Upper lobe of left lung (tissue), 4 donors: ENCODE results near the gene RAP1GDS1.

ENCODE experiments used
- EP300 ChIP-seq, 4 donors: sonication (generic); formaldehyde crosslinking; IDR thresholded peaks; one replicate each; pipeline ENCODE4 v1.5.1; 2017; ENCODE audit warnings: antibody characterized with exemption in 4 of 4, control low read depth in 2 of 4
- POLR2A ChIP-seq, 4 donors: fragments of 450-650 bp; IDR thresholded peaks; one replicate each; pipeline ENCODE4 v1.5.1; 2016 to 2017; ENCODE audit warnings: antibody characterized with exemption in 4 of 4, mild to moderate bottlenecking in 2 of 4
- POLR2AphosphoS5 ChIP-seq, 2 donors: sonication (generic); formaldehyde crosslinking; IDR thresholded peaks; one replicate each; pipeline ENCODE4 v1.5.1; 2017; ENCODE audit warnings: antibody characterized with exemption in 2 of 2
- TF ChIP-seq, protein P1 (sequence below), 6 experiments: fragments of 450-650 bp in 4 of 6; fragments of 200-600 bp in 2 of 6; sonication (generic) in 2 of 6; IDR thresholded peaks; one replicate each; pipeline ENCODE4 v1.5.1; 2016 to 2019; ENCODE audit warnings: antibody characterized with exemption in 6 of 6

DNA sequence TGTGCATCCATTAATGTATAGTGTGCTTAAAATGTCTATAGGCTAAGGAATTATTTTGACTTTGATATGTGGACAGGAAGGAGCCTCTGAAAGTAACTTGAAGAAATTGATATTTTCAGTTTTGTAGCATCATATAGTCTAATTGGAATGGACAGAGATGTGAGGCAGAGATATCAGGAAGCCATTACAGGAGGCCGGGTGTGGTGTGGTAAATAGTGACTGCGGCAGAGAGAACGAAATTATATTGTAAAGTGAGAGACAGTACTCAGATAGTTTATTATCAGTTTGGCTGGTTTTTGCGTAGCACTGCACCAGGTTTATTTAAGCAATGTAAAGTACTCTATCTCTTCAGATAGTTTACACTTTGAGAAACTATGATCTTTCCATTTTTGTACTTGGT lies 98.5 kb downstream of the RAP1GDS1 start:
- no peak for TF ChIP-seq POLR2AphosphoS5 (IDR thresholded peaks at IDR 0.05)
- no peak for TF ChIP-seq POLR2A (IDR thresholded peaks at IDR 0.05)
- TF ChIP-seq, protein P1, sequence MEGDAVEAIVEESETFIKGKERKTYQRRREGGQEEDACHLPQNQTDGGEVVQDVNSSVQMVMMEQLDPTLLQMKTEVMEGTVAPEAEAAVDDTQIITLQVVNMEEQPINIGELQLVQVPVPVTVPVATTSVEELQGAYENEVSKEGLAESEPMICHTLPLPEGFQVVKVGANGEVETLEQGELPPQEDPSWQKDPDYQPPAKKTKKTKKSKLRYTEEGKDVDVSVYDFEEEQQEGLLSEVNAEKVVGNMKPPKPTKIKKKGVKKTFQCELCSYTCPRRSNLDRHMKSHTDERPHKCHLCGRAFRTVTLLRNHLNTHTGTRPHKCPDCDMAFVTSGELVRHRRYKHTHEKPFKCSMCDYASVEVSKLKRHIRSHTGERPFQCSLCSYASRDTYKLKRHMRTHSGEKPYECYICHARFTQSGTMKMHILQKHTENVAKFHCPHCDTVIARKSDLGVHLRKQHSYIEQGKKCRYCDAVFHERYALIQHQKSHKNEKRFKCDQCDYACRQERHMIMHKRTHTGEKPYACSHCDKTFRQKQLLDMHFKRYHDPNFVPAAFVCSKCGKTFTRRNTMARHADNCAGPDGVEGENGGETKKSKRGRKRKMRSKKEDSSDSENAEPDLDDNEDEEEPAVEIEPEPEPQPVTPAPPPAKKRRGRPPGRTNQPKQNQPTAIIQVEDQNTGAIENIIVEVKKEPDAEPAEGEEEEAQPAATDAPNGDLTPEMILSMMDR (IDR thresholded peaks at IDR 0.05) = no peak
- TF ChIP-seq EP300 (IDR thresholded peaks at IDR 0.05) = no peak
